ENCODE results near the gene JAKMIP3.

JAKMIP3 gene

DNA sequence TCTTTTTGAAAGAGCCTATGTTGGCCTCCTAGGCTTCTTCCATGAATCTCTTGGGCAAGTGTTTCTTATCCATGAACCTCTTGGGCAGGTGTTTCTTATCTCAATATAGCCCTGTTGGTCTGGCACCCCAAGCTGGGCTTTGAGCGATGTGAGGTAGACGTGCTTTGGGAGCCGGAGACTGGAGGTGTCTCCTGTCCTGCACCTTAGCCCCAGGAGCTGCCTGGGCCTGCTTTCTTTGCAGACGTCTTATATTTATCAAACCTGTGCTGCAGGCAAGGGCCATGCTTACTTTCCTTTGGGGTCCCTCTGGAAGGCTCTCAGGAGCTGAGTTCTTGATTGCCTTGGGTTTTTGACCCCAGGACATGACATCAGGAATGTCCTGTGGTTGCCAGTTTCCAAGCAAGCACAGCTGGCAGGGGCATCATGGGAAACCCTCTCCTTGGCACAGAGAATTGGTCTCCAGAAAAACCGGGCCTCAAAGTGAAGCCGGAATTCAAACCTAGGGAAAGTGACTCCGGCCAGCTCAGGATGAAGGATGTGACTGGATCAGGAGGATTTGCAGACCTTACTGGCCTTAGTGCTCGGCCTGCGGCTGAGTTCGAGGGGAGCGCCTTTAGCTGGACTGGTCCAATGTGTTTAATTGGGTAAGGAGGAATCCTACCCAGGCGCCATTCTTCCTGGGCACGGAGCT, 2.8 kb downstream of the JAKMIP3 start:
- no peak overlapping the region for H3K4me3 Mint-ChIP-seq
- no peaks in the 10 kb centered on the region for H3K36me3 Mint-ChIP-seq (ENCODE audit: low read depth)
- TF ChIP-seq, protein P1, sequence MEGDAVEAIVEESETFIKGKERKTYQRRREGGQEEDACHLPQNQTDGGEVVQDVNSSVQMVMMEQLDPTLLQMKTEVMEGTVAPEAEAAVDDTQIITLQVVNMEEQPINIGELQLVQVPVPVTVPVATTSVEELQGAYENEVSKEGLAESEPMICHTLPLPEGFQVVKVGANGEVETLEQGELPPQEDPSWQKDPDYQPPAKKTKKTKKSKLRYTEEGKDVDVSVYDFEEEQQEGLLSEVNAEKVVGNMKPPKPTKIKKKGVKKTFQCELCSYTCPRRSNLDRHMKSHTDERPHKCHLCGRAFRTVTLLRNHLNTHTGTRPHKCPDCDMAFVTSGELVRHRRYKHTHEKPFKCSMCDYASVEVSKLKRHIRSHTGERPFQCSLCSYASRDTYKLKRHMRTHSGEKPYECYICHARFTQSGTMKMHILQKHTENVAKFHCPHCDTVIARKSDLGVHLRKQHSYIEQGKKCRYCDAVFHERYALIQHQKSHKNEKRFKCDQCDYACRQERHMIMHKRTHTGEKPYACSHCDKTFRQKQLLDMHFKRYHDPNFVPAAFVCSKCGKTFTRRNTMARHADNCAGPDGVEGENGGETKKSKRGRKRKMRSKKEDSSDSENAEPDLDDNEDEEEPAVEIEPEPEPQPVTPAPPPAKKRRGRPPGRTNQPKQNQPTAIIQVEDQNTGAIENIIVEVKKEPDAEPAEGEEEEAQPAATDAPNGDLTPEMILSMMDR (IDR thresholded peaks at IDR 0.05; ENCODE audit: unreplicated experiment in 3 of 3), result no peak
- peaks cover 8% of the 10 kb centered on the region for H3K4me1 Mint-ChIP-seq
- peaks cover 5% of the 10 kb centered on the region for H3K9me3 Mint-ChIP-seq
- H3K27ac Mint-ChIP-seq, result no peak overlapping the region
- H3K27me3 Mint-ChIP-seq (ENCODE audit: low read depth), result peaks cover 35% of the 10 kb centered on the region

DNA sequence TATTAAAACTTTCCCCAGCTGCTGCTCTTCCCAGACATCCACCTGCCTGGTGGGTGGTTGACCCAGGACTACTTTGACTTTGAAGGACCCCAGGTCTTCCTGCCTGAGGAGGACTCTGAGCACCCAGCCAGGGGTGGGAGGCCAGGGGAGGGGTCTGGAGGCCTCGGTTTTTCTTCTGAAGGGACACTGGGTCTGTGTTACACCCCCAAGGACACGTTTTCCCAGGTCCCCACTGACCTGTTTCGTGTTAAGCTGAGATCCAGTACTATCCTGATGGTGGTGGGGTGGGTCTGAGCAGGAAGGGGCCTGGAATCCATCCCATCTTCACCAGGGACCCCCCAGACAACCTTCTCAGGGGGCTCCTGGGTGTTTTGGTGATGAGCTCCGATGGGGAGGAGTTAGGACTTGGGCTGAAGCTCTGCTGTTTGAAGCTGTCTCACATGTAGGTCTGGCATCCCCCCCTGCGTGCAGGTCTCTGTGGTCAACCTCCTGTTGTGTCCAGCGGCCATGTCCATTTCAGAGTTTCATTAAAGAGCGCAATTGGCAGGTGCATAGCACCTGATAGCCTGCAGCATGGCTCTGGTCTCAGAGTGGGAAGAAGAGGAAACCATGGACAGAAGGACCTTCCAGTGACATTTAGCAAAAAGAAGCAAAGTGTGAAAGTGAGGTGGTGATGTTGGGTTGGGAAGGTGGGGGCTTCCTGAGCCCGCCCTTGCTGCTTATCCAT, 3.5 kb downstream of the JAKMIP3 start:
- H3K27ac Mint-ChIP-seq, result no peak overlapping the region
- H3K9me3 Mint-ChIP-seq, result peaks cover 8% of the 10 kb centered on the region
- H3K4me1 Mint-ChIP-seq, result peaks cover 8% of the 10 kb centered on the region
- TF ChIP-seq, protein P1 (IDR thresholded peaks at IDR 0.05; ENCODE audit: unreplicated experiment in 3 of 3), result no peak
- peaks cover 39% of the 10 kb centered on the region for H3K27me3 Mint-ChIP-seq (ENCODE audit: low read depth)
- no peaks in the 10 kb centered on the region for H3K36me3 Mint-ChIP-seq (ENCODE audit: low read depth)
- no peak overlapping the region for H3K4me3 Mint-ChIP-seq

DNA sequence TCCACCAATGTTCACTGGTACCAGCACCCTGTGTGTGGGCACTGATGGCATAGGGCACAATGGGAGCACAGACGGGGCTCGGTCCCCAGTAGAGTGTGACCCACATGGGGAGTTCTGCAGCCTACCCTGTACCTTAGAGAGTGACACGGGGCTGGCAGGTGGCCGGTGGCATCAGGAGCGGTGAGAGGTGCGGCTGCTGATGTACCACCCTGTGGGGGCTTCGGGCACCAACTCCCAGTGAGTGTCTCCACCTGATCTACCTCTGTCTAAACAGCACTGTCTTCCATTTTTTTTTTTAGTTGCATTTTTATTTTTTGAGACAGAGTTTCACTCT, 4.1 kb downstream of the JAKMIP3 start:
- Mint-ChIP-seq H3K4me1 (peaks cover 8% of the 10 kb centered on the region), H3K9me3 (peaks cover 13% of the 10 kb centered on the region), H3K27me3 (ENCODE audit: low read depth) (peaks cover 39% of the 10 kb centered on the region), H3K27ac (no peak overlapping the region), H3K36me3 (ENCODE audit: low read depth) (no peaks in the 10 kb centered on the region), H3K4me3 (no peak overlapping the region)
- TF ChIP-seq, protein P1 (IDR thresholded peaks at IDR 0.05; ENCODE audit: unreplicated experiment in 3 of 3), result no peak

DNA sequence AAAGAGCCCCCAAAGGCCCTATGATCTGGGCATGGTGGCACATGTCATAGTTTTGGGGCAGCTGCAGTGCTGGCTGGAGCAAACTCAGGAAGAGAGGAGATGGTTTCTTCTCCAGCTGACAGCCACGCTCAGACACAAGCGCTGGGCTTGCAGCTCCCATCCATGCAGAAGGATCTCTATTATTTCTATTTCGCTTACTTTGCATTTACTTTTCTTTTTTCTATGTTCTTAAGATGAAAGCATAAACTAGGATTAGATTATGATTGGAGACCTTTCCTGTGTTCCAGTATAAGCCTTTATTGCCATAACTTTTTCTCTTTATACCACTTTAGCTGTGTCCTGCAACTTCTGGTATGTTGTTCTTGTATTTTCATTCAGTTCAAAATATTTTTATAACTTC, 5.0 kb downstream of the JAKMIP3 start:
- TF ChIP-seq, protein P1 (IDR thresholded peaks at IDR 0.05; ENCODE audit: unreplicated experiment in 3 of 3), result no peak
- Mint-ChIP-seq H3K36me3 (ENCODE audit: low read depth) (no peaks in the 10 kb centered on the region), H3K27me3 (ENCODE audit: low read depth) (peaks cover 37% of the 10 kb centered on the region), H3K4me3 (no peak overlapping the region), H3K27ac (no peak overlapping the region), H3K9me3 (peaks cover 18% of the 10 kb centered on the region), H3K4me1 (peaks cover 5% of the 10 kb centered on the region)

DNA sequence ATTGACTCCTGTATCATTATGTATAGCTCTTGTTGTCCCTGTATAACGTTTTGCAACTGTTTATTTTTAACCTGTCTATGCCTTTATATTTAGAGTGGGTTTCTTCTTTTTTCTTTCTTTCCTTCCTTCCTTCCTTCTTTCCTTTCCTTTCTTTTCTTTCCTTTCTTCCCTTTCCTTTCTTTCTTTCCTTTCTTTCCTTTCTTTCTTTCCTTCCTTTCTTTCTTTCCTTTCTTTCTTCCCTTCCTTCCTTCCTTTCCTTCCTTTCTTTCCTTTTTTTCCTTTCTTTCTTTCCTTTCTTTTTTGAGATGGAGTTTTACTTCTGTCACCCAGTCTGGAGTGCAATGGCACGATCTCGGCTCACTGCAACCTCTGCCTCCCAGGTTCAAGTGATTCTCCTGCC, 5.9 kb downstream of the JAKMIP3 start:
- no peaks in the 10 kb centered on the region for H3K4me1 Mint-ChIP-seq
- TF ChIP-seq, protein P1 (IDR thresholded peaks at IDR 0.05; ENCODE audit: unreplicated experiment in 3 of 3), result no peak
- no peak overlapping the region for H3K4me3 Mint-ChIP-seq
- H3K27ac Mint-ChIP-seq, result no peak overlapping the region
- H3K9me3 Mint-ChIP-seq, result peaks cover 19% of the 10 kb centered on the region
- peaks cover 31% of the 10 kb centered on the region for H3K27me3 Mint-ChIP-seq (ENCODE audit: low read depth)
- no peaks in the 10 kb centered on the region for H3K36me3 Mint-ChIP-seq (ENCODE audit: low read depth)

Measured in nephron (organoid).